Activated CD8-positive, alpha-beta memory T cell treated with anti-CD3 and anti-CD28 coated beads for 36 hours (primary cell): Measurements from ENCODE around the gene HCAR2. TPM values are rescaled to one million over a fixed set of nuclear protein-coding genes. Genes with fewer than 3 reads are reported as not detected.
"Not testable (repeated sequence)": the region's sequence is repeated elsewhere in the genome, so short reads cannot be mapped to it uniquely, and the experiment has no call there.

ENCODE experiments used
- CTCF ChIA-PET: fragments of 350-600 bp; sonication (Branson Sonifier 250); formaldehyde crosslinking; loops from one replicate; lab custom pipeline; 2021; ENCODE audit warnings: antibody characterized with exemption; lab: Charles Lee
- POLR2A ChIA-PET: fragments of 350-600 bp; sonication (Branson Sonifier 250); formaldehyde crosslinking; loops from one replicate; lab custom pipeline; 2021; ENCODE audit warnings: antibody characterized with exemption; lab: Charles Lee
- total RNA-seq, 2 experiments: library from RNA; stranded (reverse); gene quantifications; one replicate each; pipeline ENCODE4 v1.2.3, GENCODE V29; 2021

The HCAR2 gene
- total RNA-seq, 2 experiments from 2014 or later = not detected

DNA sequence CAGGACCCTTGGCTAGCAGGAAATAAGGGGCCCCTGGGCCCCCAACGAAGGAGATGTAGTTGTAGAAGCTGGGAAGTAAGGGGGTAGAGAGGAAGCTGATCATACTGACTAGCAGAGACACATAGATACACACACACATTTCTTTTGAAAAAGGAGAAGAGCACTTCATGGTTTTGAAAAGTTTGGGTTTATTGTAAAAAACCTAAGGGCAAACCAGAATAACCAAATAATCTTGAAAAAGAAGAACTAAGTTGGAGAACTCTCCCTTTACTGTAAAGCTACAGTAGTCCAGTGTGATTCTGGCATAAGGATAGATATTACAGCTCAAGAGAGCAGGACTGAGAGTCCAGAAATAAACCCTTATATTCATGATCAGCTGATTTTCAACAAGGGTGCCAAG is 19.2 kb upstream of the HCAR2 start:
- ChIA-PET CTCF (interaction anchor here (0.6 to 0.8 kb wide), 2 partner anchors 13 to 1613 kb away, joined by 3 read pairs; no protein-coding TSS in a partner anchor), POLR2A (no interaction called here)

DNA sequence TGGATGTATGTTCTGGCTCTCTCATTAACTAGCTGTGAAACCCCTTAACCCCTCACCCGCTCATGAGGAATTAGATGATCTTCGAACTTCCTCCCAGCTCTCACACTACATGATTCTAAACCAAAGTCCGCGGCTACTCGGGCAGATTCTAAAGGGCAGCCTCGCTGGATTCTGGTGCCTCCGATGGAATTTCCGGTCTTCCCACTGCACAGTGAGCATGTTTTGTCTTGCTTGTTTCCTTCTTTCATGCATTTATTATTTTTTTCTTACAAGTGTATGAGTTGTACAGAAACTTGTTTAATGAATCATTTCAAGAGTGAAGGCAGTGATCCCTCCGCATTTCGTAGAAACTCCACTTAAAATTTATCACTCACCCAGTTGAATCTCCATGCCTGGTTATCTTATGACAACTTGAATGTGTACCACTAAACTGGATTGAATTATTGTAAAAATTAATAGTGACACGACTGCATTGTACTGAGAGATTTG is 17.9 kb upstream of the HCAR2 start:
- CTCF ChIA-PET = no interaction called here
- POLR2A ChIA-PET = no interaction called here

DNA sequence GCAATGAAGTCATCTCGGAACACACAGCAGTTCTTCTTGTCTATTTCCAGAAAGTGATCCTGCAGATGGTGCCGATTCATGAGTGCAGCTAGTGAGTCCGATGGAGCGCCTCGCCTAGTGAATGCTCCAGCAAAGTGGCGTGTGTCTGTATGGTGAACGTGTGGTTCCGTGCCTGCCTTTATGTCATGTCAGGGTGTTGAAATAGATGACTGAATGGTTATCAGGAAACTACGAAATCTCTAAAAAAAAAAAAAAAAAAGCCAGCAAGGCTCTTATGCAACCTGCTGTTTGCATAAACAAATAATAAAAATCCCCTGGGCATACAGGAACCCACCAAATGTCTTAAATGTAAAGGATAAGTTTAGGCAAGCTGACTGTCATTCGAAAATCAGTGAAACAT is 13.5 kb upstream of the HCAR2 start, which contains the start of gene HCAR3:
Gene HCAR3, minus strand, starts transcription at position 154 of the 400 bp plus-strand sequence. Its CDS starts 74 bp downstream, at position 80.
- POLR2A ChIA-PET, CTCF ChIA-PET: not testable (repeated sequence)

DNA sequence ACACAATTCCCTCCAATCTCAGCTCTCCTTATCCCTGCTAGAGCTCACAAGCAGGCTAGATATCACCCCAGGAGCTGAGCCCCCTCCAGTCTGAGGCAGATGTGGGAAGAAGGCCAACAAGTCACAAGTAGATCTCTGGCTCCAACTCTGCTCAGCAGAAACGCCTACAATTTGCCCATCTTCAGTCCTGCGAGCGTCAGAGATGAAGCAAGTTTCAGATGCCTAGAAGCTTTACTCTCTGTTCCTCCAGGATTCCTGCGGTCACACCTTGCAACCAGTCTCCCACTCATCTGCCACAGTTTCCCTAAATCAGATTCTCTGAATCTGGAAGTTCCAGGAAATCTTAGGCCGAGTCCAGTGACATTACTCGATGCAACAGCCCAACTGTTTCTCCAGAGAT is 12.1 kb upstream of the HCAR2 start:
- CTCF ChIA-PET, POLR2A ChIA-PET: not testable (repeated sequence)

DNA sequence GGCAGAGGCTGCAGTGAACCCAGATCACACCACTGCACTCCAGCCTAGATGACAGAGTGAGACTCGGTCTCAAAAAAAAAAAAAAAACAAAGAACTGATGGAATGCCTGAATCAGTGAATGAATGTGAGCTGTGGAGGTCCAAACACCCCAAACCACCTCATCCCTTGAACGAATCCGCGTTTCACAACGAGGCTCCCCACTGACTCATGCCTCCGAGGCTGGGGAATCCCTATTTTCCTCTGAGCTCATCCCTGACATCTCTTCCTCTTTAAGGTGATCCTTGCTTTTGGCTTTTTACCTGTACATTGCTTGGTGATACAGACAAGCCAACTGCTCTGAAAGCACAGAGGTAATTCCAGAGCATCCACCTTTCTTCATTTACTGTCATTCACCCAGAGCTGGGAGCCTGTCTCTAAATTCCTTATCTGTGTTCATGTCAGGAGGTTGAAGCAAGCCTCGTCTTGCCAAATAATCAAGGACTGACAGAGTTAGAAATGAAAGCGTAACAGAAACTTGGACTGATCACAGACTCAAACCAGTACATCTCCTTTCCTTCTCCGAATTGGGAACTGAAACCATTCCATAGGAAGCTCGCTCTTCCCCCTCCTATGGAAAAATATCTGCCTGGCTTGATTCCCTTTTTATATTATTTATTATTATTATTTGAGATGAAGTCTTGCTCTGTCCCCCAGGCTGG is 10.5 kb upstream of the HCAR2 start:
- POLR2A ChIA-PET, CTCF ChIA-PET: not testable (repeated sequence)

DNA sequence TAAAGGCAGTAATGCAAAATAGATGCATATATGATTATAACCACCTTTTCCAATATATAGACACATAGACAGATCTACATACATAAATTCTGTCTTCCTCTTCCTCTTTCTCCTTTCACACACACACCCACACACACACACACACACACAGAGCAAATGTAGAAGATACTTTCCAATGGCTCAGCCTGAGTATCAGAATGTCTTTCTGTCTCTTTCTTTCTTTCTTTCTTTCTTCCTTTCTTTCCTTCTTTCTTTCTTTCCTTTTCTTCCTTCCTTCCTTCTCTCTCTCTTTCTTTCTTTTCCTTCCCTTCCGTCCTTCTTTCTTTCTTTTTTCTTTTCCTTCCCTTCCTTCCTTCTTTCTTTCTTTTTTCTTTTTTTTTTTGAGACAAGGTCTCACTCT is 8.1 kb upstream of the HCAR2 start:
- POLR2A ChIA-PET, CTCF ChIA-PET: not testable (repeated sequence)

DNA sequence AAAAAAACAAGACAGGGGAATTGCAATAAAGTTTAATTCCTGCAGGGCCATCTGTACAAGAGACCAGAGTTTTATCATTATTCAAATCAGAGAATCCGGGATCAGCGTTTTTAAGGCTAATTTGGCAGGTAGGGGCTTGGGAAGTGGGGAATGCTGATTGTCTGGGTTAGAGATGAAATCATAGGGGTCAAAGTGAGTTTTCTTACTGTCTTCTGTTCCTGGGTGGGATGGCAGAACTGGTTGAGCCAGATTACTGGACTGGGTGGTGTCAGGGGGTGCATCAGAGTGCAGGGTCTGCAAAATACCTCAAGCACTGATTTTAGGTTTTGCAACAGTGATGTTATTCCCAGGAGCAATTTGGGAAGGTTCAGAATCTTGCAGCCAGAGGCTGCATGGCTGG is 7.2 kb upstream of the HCAR2 start:
- CTCF ChIA-PET = interaction anchor here (0.6 kb wide), 1 partner anchor 9 kb away, joined by 3 read pairs; no protein-coding TSS in a partner anchor
- POLR2A ChIA-PET = not testable (repeated sequence)

DNA sequence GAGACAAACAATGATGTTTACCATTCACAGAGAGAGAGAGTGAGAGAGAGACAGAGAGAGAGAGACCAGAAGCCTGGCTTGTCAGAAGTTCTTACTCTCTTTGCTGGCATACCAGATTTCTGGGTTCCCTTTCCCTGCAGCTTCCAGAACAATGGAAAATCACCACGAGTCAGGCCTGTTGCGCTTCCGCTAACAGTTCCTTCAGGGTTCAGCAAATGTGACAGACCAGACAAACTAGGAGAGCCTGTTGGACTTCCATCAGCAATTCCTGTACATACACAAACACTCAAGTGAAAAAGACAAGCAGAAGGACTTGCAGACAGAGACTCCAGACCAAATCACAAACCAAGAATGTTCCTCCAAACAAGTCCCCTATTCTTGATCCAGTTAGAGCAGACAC is 6.1 kb upstream of the HCAR2 start:
- CTCF ChIA-PET, POLR2A ChIA-PET: not testable (repeated sequence)

DNA sequence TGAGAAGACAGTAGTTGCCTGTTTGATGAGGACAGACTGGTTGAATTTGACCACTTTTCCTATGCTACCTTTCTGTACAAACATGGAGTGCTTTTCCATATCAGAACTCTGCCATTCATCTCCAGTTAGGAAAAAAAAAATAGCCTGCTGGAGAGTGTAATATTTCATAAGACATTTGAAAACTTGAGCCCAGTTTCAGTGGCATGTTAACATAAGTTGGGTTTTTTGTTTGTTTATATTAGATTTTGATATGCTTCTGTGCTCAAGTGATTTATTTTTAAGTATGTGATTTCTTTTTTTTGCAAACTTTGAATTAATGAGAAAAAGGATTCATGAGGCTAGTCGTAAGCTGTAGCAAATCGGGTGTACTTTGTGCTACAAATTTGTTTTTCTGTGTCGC is 684 bp upstream of the HCAR2 start:
- POLR2A ChIA-PET, CTCF ChIA-PET: not testable (repeated sequence)

DNA sequence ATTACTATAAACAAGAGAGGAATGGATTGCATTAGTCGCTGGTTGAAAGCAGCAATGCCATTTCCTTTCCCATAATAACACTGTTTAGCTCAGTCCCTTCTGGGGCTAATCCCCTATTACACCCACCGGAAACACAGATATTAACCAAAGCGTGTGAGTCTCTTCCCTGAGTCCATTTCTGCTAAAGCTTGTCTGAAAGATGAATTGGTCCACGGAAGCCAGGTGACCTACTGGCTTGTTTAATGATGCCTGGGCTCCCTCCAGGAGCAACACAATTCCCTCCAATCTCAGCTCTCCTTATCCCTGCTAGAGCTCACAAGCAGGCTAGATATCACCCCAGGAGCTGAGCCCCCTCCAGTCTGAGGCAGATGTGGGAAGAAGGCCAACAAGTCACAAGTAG is 1.7 kb downstream of the HCAR2 start:
- POLR2A ChIA-PET = not testable (repeated sequence)
- CTCF ChIA-PET = interaction anchor here (0.6 kb wide), 1 partner anchor 271 kb away, joined by 3 read pairs; no protein-coding TSS in a partner anchor

DNA sequence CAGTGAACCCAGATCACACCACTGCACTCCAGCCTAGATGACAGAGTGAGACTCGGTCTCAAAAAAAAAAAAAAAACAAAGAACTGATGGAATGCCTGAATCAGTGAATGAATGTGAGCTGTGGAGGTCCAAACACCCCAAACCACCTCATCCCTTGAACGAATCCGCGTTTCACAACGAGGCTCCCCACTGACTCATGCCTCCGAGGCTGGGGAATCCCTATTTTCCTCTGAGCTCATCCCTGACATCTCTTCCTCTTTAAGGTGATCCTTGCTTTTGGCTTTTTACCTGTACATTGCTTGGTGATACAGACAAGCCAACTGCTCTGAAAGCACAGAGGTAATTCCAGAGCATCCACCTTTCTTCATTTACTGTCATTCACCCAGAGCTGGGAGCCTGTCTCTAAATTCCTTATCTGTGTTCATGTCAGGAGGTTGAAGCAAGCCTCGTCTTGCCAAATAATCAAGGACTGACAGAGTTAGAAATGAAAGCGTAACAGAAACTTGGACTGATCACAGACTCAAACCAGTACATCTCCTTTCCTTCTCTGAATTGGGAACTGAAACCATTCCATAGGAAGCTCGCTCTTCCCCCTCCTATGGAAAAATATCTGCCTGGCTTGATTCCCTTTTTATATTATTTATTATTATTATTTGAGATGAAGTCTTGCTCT is 3.0 kb downstream of the HCAR2 start:
- CTCF ChIA-PET, POLR2A ChIA-PET: not testable (repeated sequence)

DNA sequence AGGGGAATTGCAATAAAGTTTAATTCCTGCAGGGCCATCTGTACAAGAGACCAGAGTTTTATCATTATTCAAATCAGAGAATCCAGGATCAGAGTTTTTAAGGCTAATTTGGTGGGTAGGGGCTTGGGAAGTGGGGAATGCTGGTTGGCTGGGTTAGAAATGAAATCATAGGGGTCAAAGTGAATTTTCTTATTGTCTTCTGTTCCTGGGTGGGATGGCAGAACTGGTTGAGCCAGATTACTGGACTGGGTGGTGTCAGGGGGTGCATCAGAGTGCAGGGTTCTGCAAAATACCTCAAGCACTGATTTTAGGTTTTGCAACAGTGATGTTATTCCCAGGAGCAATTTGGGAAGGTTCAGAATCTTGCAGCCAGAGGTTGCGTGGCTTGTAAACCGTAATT is 6.2 kb downstream of the HCAR2 start:
- POLR2A ChIA-PET, CTCF ChIA-PET: not testable (repeated sequence)

DNA sequence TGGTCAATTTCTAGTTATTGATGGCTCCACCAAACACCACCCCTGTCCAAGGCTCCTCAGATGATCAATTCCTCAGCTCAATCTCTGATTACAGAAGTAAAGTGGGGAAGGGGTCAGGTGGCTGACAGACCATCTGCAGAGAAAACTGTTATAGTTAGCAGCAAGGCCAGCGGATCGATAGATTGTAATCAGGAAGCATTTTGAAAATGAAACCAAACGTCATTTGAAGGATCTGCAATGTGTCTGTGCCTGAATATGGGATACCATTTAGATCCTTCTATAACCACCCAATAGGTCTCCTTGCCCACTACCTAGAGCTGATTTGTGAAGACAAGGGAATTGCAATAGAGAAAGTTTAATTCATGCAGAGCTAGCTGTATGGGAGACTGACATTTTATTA is 11.6 kb downstream of the HCAR2 start:
- POLR2A ChIA-PET = no interaction called here
- CTCF ChIA-PET = interaction anchor here (0.7 kb wide), 1 partner anchor 14 kb away, joined by 3 read pairs; no protein-coding TSS in a partner anchor

DNA sequence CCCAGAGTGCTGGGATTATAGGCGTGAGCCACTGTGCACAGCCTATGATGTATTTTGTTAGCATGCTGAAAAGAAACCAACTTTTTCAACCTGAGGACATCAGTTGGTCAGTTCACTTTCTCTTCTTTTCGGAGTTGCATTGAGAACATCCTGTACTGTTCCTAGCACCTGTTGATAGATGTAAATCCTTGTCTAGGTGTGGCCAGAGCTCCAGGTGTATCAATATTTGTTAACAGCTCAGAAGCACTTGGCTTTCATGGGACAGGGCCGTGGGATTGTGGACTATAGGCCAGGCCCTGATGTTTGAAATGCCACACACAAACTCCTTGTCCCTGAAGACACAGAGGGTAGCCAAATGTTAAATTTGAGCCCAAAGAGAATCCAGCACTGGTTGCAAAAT is 14.9 kb downstream of the HCAR2 start:
- POLR2A ChIA-PET = interaction anchor here (0.7 kb wide), 1 partner anchor 17 kb away, joined by 5 read pairs; no protein-coding TSS in a partner anchor
- CTCF ChIA-PET = no interaction called here

DNA sequence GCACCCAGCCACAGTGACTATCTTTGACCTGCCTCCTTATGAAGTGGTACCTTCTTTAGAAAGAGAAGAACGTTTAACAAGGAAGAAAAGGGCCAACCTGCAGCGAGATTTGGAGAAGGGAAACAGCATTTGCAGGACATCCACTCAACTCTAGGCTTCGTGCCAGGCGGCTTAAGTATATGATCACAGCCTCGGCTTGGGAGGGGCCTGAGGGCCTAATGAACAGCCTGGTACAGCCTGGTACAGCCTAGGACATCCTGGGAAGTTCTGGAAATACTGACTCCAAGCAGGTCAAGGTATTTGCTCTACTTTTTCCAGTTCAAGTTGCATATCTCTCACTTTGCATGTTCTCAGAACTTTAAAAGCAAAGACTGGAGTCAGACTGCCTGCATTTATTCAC is 16.1 kb downstream of the HCAR2 start:
- ChIA-PET POLR2A (no interaction called here), CTCF (no interaction called here)

DNA sequence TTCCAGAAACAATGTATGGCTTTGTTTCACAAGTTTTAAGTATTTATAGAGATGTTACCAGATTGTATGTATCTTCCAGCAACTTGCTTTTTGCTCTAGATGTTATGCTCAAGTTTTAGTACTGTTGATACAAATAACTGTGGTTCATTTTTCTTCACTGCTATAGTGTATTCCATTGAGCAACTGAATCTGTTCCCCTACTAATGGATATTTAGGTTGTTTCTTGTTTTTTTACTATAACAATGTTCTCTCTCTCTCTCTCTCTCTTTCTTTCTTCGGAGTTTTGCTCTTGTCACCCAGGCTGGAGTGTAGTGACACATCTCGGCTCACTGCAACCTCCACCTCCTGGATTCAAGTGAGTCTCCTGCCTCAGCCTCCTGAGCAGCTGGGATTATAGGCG is 16.6 kb downstream of the HCAR2 start:
- POLR2A ChIA-PET = no interaction called here
- CTCF ChIA-PET = no interaction called here

DNA sequence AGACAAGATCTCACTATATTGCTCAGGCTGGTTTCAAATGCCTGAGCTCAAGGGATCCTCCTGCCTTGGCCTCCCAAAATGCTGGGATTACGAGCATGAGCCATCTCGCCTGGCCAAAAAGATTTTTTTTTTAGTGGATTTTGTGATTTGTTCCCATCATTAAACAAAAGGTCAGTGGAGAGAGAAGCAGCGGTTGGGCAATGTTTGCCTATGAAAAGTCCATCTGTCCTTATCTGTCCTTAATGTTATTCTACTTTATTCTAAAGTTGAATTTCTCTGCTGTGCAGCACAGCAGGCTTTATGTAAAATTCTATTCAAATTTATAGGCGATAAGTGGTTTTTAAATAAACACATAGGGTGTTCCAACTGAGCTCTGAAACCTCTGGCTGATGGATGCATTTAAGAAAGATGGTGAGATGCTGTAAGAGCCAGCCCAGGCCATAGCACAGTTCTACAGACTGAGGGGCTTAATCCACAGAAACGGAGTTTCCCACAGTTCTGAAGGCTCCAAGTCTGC is 18.8 kb downstream of the HCAR2 start:
- ChIA-PET CTCF (no interaction called here), POLR2A (no interaction called here)

DNA sequence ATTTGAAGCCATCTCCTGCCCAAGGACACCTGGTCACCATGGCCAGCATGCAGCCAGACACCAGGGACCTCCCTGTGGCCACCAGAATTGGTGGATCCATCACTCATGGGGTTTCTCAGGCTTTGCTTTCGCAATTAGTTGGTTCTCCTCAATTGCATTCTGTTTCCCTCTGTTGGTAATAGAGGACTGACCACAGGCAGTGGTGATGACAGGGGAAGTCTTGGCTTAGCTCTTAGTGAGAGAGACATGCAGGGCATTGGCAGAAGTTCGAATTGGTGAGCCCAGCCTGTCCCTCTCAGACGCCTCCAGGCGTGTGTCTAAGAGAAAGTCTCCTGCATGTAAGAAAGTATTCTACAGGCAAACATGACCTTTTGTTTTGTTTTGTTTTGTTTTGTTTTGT is 21.3 kb downstream of the HCAR2 start:
- CTCF ChIA-PET = no interaction called here
- POLR2A ChIA-PET = no interaction called here

DNA sequence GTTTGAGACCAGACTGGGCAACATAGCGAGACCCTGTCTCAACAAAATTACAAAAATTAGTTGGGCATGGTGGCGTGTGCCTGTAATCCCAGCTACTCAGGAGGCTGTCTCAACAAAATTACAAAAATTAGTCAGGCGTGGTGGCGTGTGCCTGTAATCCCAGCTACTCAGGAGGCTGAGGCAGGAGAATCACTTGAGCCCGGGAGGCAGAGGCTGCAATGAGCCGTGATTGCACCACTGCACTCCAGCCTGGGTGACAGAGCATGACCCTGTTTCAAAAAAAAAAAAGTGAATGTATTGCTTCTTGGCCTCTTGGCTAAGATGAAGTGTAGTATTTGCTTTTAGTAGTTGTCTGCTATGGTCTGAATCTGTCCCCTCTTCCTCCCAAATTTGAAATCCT is 22.2 kb downstream of the HCAR2 start:
- POLR2A ChIA-PET, CTCF ChIA-PET: not testable (repeated sequence)

DNA sequence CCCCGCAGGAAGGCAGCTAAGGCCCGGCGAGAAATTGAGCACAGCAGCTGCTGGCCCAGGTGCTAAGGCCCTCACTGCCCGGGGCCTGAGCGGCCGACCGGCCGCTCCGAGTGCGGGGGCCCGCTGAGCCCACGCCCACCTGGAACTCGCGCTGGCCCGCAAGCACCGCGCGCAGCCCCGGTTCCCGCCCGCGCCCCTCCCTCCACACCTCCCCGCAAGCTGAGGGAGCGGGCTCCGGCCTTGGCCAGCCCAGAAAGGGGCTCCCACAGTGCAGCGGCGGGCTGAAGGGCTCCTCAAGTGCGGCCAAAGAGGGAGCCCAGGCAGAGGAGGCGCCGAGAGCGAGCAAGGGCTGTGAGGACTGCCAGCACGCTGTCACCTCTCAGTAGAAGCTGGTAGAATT is 26.4 kb downstream of the HCAR2 start:
- CTCF ChIA-PET, POLR2A ChIA-PET: not testable (repeated sequence)
